Measurements from ENCODE around the gene SDF2.

DNA sequence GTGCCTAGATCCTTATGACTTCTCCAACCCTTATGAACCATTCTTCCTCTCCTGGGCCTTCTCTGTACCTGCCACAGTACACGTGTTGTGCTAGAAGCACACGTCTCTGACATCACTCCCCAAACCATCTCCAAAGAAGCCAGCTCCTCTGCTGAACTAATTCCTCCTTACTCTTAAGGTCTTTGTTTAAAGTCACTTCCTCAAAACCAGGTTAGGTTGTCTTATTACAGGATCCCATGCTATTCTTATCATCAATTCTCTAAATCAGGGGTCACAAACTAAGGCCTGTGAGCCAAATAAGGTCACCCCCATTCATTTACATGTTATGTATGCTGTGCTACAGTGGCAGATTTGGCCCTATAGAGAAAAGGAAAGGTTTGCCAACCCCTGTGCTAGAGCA, 4.3 kb upstream of the SDF2 start:
- TF ChIP-seq, protein P1, sequence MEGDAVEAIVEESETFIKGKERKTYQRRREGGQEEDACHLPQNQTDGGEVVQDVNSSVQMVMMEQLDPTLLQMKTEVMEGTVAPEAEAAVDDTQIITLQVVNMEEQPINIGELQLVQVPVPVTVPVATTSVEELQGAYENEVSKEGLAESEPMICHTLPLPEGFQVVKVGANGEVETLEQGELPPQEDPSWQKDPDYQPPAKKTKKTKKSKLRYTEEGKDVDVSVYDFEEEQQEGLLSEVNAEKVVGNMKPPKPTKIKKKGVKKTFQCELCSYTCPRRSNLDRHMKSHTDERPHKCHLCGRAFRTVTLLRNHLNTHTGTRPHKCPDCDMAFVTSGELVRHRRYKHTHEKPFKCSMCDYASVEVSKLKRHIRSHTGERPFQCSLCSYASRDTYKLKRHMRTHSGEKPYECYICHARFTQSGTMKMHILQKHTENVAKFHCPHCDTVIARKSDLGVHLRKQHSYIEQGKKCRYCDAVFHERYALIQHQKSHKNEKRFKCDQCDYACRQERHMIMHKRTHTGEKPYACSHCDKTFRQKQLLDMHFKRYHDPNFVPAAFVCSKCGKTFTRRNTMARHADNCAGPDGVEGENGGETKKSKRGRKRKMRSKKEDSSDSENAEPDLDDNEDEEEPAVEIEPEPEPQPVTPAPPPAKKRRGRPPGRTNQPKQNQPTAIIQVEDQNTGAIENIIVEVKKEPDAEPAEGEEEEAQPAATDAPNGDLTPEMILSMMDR (IDR thresholded peaks at IDR 0.05; ENCODE audit: insufficient read depth, low read length, poor library complexity, severe bottlenecking), result no peak
- TF ChIP-seq EZH2phosphoT487 (conservative IDR thresholded peaks at IDR 0.05; ENCODE audit: low read length), result no peak

Data from SU-DHL-6 (cell line).